Neuronal stem cell (in vitro differentiated cells): ENCODE data around the gene SLCO1C1.

Experiments
- DNase-seq: peaks from one replicate; pipeline ENCODE4 v3.0.0-alpha.2; 2013; ENCODE audit warnings: low spot score
- H2AFZ ChIP-seq: one replicate; pipeline ENCODE4 v1.6.1; 2013; ENCODE audit warnings: mild to moderate bottlenecking, low read length, inconsistent platforms
- H2AK5ac ChIP-seq: 2 replicates; pipeline ENCODE4 v1.6.1; 2013; ENCODE audit warnings: low read depth, mild to moderate bottlenecking, inconsistent platforms, low read length, moderate library complexity, mixed read lengths
- H2BK120ac ChIP-seq: 2 replicates; pipeline ENCODE4 v1.6.1; 2013; ENCODE audit warnings: low read depth, mild to moderate bottlenecking, inconsistent platforms, low read length, moderate library complexity, mixed read lengths
- H2BK12ac ChIP-seq: one replicate; pipeline ENCODE4 v1.6.1; 2013; ENCODE audit warnings: low read length, inconsistent platforms
- H2BK15ac ChIP-seq: 2 replicates; pipeline ENCODE4 v1.6.1; 2013; ENCODE audit warnings: mild to moderate bottlenecking, low read length, inconsistent platforms, mixed read lengths
- H2BK5ac ChIP-seq: one replicate; pipeline ENCODE4 v1.6.1; 2013; ENCODE audit warnings: inconsistent platforms, mild to moderate bottlenecking, low read length, moderate library complexity
- H3K14ac ChIP-seq: one replicate; pipeline ENCODE4 v1.6.1; 2013; ENCODE audit warnings: low read length, inconsistent platforms
- H3K18ac ChIP-seq: 2 replicates; pipeline ENCODE4 v1.6.1; 2013; ENCODE audit warnings: low read length, inconsistent platforms
- H3K23ac ChIP-seq: 2 replicates; pipeline ENCODE4 v1.6.1; 2013; ENCODE audit warnings: low read depth, mild to moderate bottlenecking, mixed read lengths, low read length, inconsistent platforms; ENCODE audit not compliant: poor library complexity
- H3K27ac ChIP-seq: replicated peaks from 3 replicates; pipeline ENCODE4 v1.5.1; 2013; ENCODE audit warnings: low read length, inconsistent platforms
- H3K27me3 ChIP-seq, 3 experiments: 2 replicates each; pipeline ENCODE4 v1.6.1; 2013; ENCODE audit warnings: low read length in 3 of 3, mild to moderate bottlenecking in 2 of 3, inconsistent platforms in 1 of 3, low read depth in 1 of 3, mixed read lengths in 1 of 3, moderate library complexity in 1 of 3; ENCODE audit not compliant: control insufficient read depth in 3 of 3, insufficient read depth in 3 of 3
- H3K36me3 ChIP-seq, 2 donors: replicated peaks in 1 of 2; 2 replicates each; pipeline ENCODE4 v1.6.1; 2013; ENCODE audit warnings: low read length in 2 of 2; ENCODE audit not compliant: control insufficient read depth in 2 of 2, insufficient read depth in 2 of 2
- H3K4ac ChIP-seq: 2 replicates; pipeline ENCODE4 v1.6.1; 2013; ENCODE audit warnings: inconsistent platforms, mild to moderate bottlenecking, low read length, moderate library complexity
- H3K4me1 ChIP-seq, 2 donors: 1 replicate in 1 of 2; 2 replicates in 1 of 2; pipeline ENCODE4 v1.6.1; 2013; ENCODE audit warnings: low read length in 2 of 2, low read depth in 1 of 2; ENCODE audit not compliant: control insufficient read depth in 2 of 2, insufficient read depth in 1 of 2
- H3K4me2 ChIP-seq: one replicate; pipeline ENCODE4 v1.6.1; 2013; ENCODE audit warnings: mild to moderate bottlenecking, low read length, inconsistent platforms; ENCODE audit not compliant: insufficient read depth, poor library complexity, severe bottlenecking
- H3K4me3 ChIP-seq, 2 donors: 2 replicates each; pipeline ENCODE4 v1.5.1; 2013; ENCODE audit warnings: low read length in 2 of 2, mild to moderate bottlenecking in 2 of 2, inconsistent platforms in 1 of 2, moderate library complexity in 1 of 2
- H3K79me1 ChIP-seq: one replicate; pipeline ENCODE4 v1.6.1; 2013; ENCODE audit warnings: low read depth, mild to moderate bottlenecking, inconsistent platforms, low read length, moderate library complexity
- H3K9ac ChIP-seq: one replicate; pipeline ENCODE4 v1.6.1; 2013; ENCODE audit warnings: mild to moderate bottlenecking, low read depth, low read length, inconsistent platforms; ENCODE audit not compliant: poor library complexity
- H3K9me3 ChIP-seq, 2 donors: replicated peaks in 1 of 2; 2 replicates each; pipeline versions ENCODE3 to v1.6.1; 2013; ENCODE audit warnings: low read length in 2 of 2, mild to moderate bottlenecking in 2 of 2, inconsistent platforms in 1 of 2, low read depth in 1 of 2, mixed read lengths in 1 of 2, moderate library complexity in 1 of 2; ENCODE audit not compliant: control insufficient read depth in 2 of 2, insufficient read depth in 1 of 2
- H4K8ac ChIP-seq: one replicate; pipeline ENCODE4 v1.6.1; 2013; ENCODE audit warnings: low read depth, mild to moderate bottlenecking, inconsistent platforms, low read length, moderate library complexity
- H4K91ac ChIP-seq: one replicate; pipeline ENCODE4 v1.6.1; 2013; ENCODE audit warnings: low read length, low read depth, mild to moderate bottlenecking, inconsistent platforms; ENCODE audit not compliant: poor library complexity
- WGBS, 2 donors: extraction: QIAGEN DNeasy Blood & Tissue Kit; methylation state at CpG; one replicate each; pipeline ENCODE4 v1.1.7; 2013; ENCODE audit warnings: missing lambda C conversion rate in 2 of 2, mixed read lengths in 1 of 2; ENCODE audit not compliant: insufficient read length in 2 of 2, insufficient replicate concordance in 1 of 2; ENCODE audit errors: extremely low coverage in 2 of 2; 5-methylcytosine and 5-hydroxymethylcytosine counted together

SLCO1C1 gene

GRCh38 chr12:20657496-20657895 is 37.6 kb upstream of the SLCO1C1 start:
- Histone ChIP-seq H3K4me3 (no peak overlapping the region), H2BK15ac (no peak overlapping the region), H2AK5ac (no peak overlapping the region), H4K91ac (no peak overlapping the region), H2AFZ (peak overlapping the region; percentile 15), H3K18ac (no peak overlapping the region), H3K36me3 (no peaks in the 10 kb centered on the region), H3K27me3 (no peaks in the 10 kb centered on the region), H2BK120ac (no peak overlapping the region), H3K9ac (no peak overlapping the region), H3K23ac (no peak overlapping the region), H3K9me3 (peaks cover 4 to 16% of the 10 kb centered on the region in 2 donors), H4K8ac (no peak overlapping the region), H2BK5ac (no peak overlapping the region), H3K27ac (no peak overlapping the region), H3K4me1 (peaks cover 2 to 6% of the 10 kb centered on the region in 2 donors), H3K4me2 (no peak overlapping the region), H3K79me1 (no peaks in the 10 kb centered on the region), H3K14ac (no peak overlapping the region), H2BK12ac (no peak overlapping the region), H3K4ac (no peak overlapping the region)
- no CpG with 5 or more reads among the region's 2 CpGs for WGBS, 2 donors
- DNase-seq = no peak

GRCh38 chr12:20681334-20681733 is 13.8 kb upstream of the SLCO1C1 start:
- no peak overlapping the region for H3K14ac ChIP-seq

GRCh38 chr12:20696181-20696905 is 1.2 kb downstream of the SLCO1C1 start:
- Histone ChIP-seq H3K36me3 (no peaks in the 10 kb centered on the region), H2BK15ac (no peak overlapping the region), H3K9me3 (no peaks in the 10 kb centered on the region), H3K14ac (no peak overlapping the region), H3K9ac (no peak overlapping the region), H3K4me3 (no peak overlapping the region), H4K8ac (no peak overlapping the region), H3K23ac (no peak overlapping the region), H2AK5ac (no peak overlapping the region), H2AFZ (peak overlapping the region; percentile 62), H3K79me1 (no peaks in the 10 kb centered on the region), H2BK120ac (no peak overlapping the region), H2BK5ac (no peak overlapping the region), H3K27me3 (no peaks in the 10 kb centered on the region), H3K4ac (no peak overlapping the region), H3K4me1 (peaks cover 2 to 8% of the 10 kb centered on the region in 2 donors), H4K91ac (no peak overlapping the region), H3K18ac (no peak overlapping the region), H3K4me2 (no peak overlapping the region), H3K27ac (no peak overlapping the region), H2BK12ac (no peak overlapping the region)
- no CpG with 5 or more reads among the region's 7 CpGs for whole genome bisulfite sequencing, 2 donors
- no peak for DNase-seq

More at GRCh38 chr12:20681334-20681733, 13.8 kb upstream of the SLCO1C1 start:
- Histone ChIP-seq H3K36me3 (no peaks in the 10 kb centered on the region), H2AFZ (no peak overlapping the region), H3K27ac (no peak overlapping the region), H2BK15ac (no peak overlapping the region), H3K9ac (no peak overlapping the region), H3K18ac (no peak overlapping the region), H2BK5ac (no peak overlapping the region), H3K4me2 (no peak overlapping the region), H3K4me3 (no peak overlapping the region), H3K4ac (no peak overlapping the region), H4K91ac (no peak overlapping the region), H3K79me1 (no peaks in the 10 kb centered on the region), H2BK120ac (no peak overlapping the region), H3K23ac (no peak overlapping the region), H2BK12ac (no peak overlapping the region), H3K9me3 (no peaks in the 10 kb centered on the region), H4K8ac (no peak overlapping the region), H2AK5ac (no peak overlapping the region), H3K27me3 (no peaks in the 10 kb centered on the region), H3K4me1 (no peaks in the 10 kb centered on the region)
- WGBS, 2 donors = no CpG with 5 or more reads among the region's 4 CpGs
- DNase-seq = no peak

GRCh38 chr12:20701106-20701505 is 6.0 kb downstream of the SLCO1C1 start:
- Histone ChIP-seq H2BK12ac (no peak overlapping the region), H3K27me3 (no peaks in the 10 kb centered on the region), H3K4me1 (peaks cover 0 to 5% of the 10 kb centered on the region in 2 donors), H4K91ac (no peak overlapping the region), H3K14ac (no peak overlapping the region), H3K4me3 (no peak overlapping the region), H2BK15ac (no peak overlapping the region), H3K4ac (no peak overlapping the region), H3K27ac (no peak overlapping the region), H3K4me2 (no peak overlapping the region), H2AFZ (no peak overlapping the region), H2BK5ac (no peak overlapping the region), H2AK5ac (no peak overlapping the region), H2BK120ac (no peak overlapping the region), H3K23ac (no peak overlapping the region), H3K9me3 (no peaks in the 10 kb centered on the region), H3K9ac (no peak overlapping the region), H4K8ac (no peak overlapping the region), H3K18ac (no peak overlapping the region), H3K79me1 (no peaks in the 10 kb centered on the region), H3K36me3 (no peaks in the 10 kb centered on the region)
- no peak for DNase-seq
- no CpG with 5 or more reads among the region's 1 CpG for WGBS, 2 donors
